HepG2 (cell line): ENCODE measurements around the gene WDFY1. TPM values are rescaled to one million over a fixed set of nuclear protein-coding genes. Genes with fewer than 3 reads are reported as not detected.

Experiments
- ARNT ChIP-seq: fragments of 450-650 bp; IDR thresholded peaks from 2 replicates; pipeline ENCODE4 v1.6.1; 2017
- ATF7 ChIP-seq, 2 experiments: fragments of 450-650 bp in 1 of 2; sonication (generic) in 1 of 2; formaldehyde crosslinking in 1 of 2; IDR thresholded peaks; 2 replicates each; pipeline versions ENCODE4 v1.4.0 to v1.6.1; 2016 to 2020; ENCODE audit warnings: antibody characterized with exemption in 1 of 2, mild to moderate bottlenecking in 1 of 2, missing genetic modification reagents in 1 of 2
- ELF1 ChIP-seq: sonication (generic); formaldehyde crosslinking; IDR thresholded peaks from 2 replicates; pipeline ENCODE4 v1.4.0; 2020; ENCODE audit warnings: missing genetic modification reagents
- ELF3 ChIP-seq: IDR thresholded peaks from 2 replicates; pipeline ENCODE4 v1.6.1; 2016; ENCODE audit warnings: missing genetic modification reagents, missing compliant biosample characterization
- FUBP1 ChIP-seq: sonication (generic); formaldehyde crosslinking; IDR thresholded peaks from 2 replicates; pipeline ENCODE4 v1.5.1; 2020; ENCODE audit warnings: missing genetic modification reagents, mild to moderate bottlenecking, borderline replicate concordance
- HNF4G ChIP-seq, 2 experiments: sonication (generic) in 1 of 2; formaldehyde crosslinking in 1 of 2; IDR thresholded peaks; 2 replicates each; pipeline versions ENCODE4 v1.4.0 to v1.6.1; 2011 to 2020; ENCODE audit warnings: borderline replicate concordance in 2 of 2, low read depth in 2 of 2, mild to moderate bottlenecking in 2 of 2, low read length in 1 of 2, missing genetic modification reagents in 1 of 2, moderate library complexity in 1 of 2
- MEIS2 ChIP-seq: sonication (generic); formaldehyde crosslinking; IDR thresholded peaks from 2 replicates; pipeline ENCODE4 v1.9.0; 2021; ENCODE audit warnings: mild to moderate bottlenecking, missing genetic modification reagents
- MNT ChIP-seq: fragments of 450-650 bp; IDR thresholded peaks from 2 replicates; pipeline ENCODE4 v1.6.1; 2016
- NFAT5 ChIP-seq: sonication (generic); formaldehyde crosslinking; IDR thresholded peaks from 2 replicates; pipeline ENCODE4 v1.4.0; 2020; ENCODE audit warnings: missing genetic modification reagents
- PATZ1 ChIP-seq: sonication (generic); formaldehyde crosslinking; IDR thresholded peaks from 2 replicates; pipeline ENCODE4 v1.4.0; 2020; ENCODE audit warnings: missing genetic modification reagents
- POLR2AphosphoS5 ChIP-seq: IDR thresholded peaks from 2 replicates; pipeline ENCODE4 v1.6.1; 2012; ENCODE audit warnings: low read depth, low read length
- RFXANK ChIP-seq: IDR thresholded peaks from 2 replicates; pipeline ENCODE4 v1.6.1; 2016
- ZMAT5 ChIP-seq: sonication (generic); formaldehyde crosslinking; IDR thresholded peaks from 2 replicates; pipeline ENCODE4 v1.5.0; 2020; ENCODE audit warnings: mild to moderate bottlenecking, low read depth, missing genetic modification reagents, borderline replicate concordance
- ZNF263 ChIP-seq: sonication (generic); formaldehyde crosslinking; IDR thresholded peaks from 2 replicates; pipeline ENCODE4 v1.4.0; 2020; ENCODE audit warnings: missing genetic modification reagents
- ZNF296 ChIP-seq: sonication (generic); formaldehyde crosslinking; conservative IDR thresholded peaks from 2 replicates; pipeline ENCODE4 v1.5.0; 2020; ENCODE audit warnings: mild to moderate bottlenecking, missing genetic modification reagents
- ZNF570 ChIP-seq: sonication (generic); formaldehyde crosslinking; IDR thresholded peaks from 2 replicates; pipeline ENCODE4 v1.4.0; 2020; ENCODE audit warnings: mild to moderate bottlenecking, missing genetic modification reagents, borderline replicate concordance
- ZNF670 ChIP-seq: sonication (generic); formaldehyde crosslinking; IDR thresholded peaks from 2 replicates; pipeline ENCODE4 v1.8.0; 2022; ENCODE audit warnings: mild to moderate bottlenecking, missing genetic modification reagents, borderline replicate concordance
- ZNF737 ChIP-seq: sonication (generic); formaldehyde crosslinking; IDR thresholded peaks from 2 replicates; pipeline ENCODE4 v1.5.0; 2020; ENCODE audit warnings: missing genetic modification reagents, mild to moderate bottlenecking, borderline replicate concordance
- polyA plus RNA-seq, 8 experiments: library from polyadenylated mRNA; depleted of rRNA in 3 of 8; stranded (reverse) in 7 of 8; unstranded in 1 of 8; fragments of >200 nt; fragmentation: Illumina TruSeq in 4 of 8; extraction: Trizol in 4 of 8; gene quantifications; 2 replicates each; pipeline versions ENCODE4 v1.2.1 to v1.2.3, GENCODE V29; 2011 to 2016; ENCODE audit warnings: low read depth in 4 of 8, missing spikeins in 1 of 8, mixed read lengths in 1 of 8; ENCODE audit not compliant: insufficient read depth in 1 of 8
- total RNA-seq, 5 experiments: library from RNA; depleted of rRNA; stranded (reverse); fragments of >200 nt; fragmentation: Illumina TruSeq; extraction: Trizol; gene quantifications; 2 replicates each; pipeline ENCODE4 v1.2.3, GENCODE V29; 2016; ENCODE audit warnings: low read depth in 1 of 5

Gene WDFY1
- total and polyA plus RNA-seq, 2 of the 13 experiments (the other 11 are each of a cell fraction or from before 2014, with no cell fraction given) = 77.0 to 78.4 TPM

GRCh38 chr2:223972656-223973102, 27.5 kb upstream of the WDFY1 start (continued):
- TF ChIP-seq NFAT5 (CRISPR knock-in tag) (no peak), POLR2AphosphoS5 (no peak), ZNF263 (CRISPR knock-in tag) (no peak), MNT (no peak), ZNF670 (CRISPR knock-in tag) (no peak), ELF1 (CRISPR knock-in tag) (no peak), ZNF296 (CRISPR knock-in tag) (no peak), PATZ1 (no peak), ARNT (no peak), FUBP1 (no peak), ELF3 (CRISPR knock-in tag) (peak; percentile 41; the same call in 1 of the 2 replicates), ZMAT5 (no peak), MEIS2 (no peak; the same call in 1 of the 2 replicates), RFXANK (CRISPR knock-in tag) (no peak), ATF7 (IDR thresholded peaks at IDR 0.05) (no peak), ATF7 (CRISPR knock-in tag; IDR thresholded peaks at IDR 0.05) (no peak), ZNF570 (CRISPR knock-in tag) (no peak), HNF4G (IDR thresholded peaks at IDR 0.05; ENCODE audit: borderline replicate concordance, low read depth, low read length) (no peak), HNF4G (CRISPR knock-in tag; IDR thresholded peaks at IDR 0.05; ENCODE audit: borderline replicate concordance, low read depth) (no peak), ZNF737 (no peak)
